NCI-H2081 (cell line): ENCODE data around the gene DCDC1.

Experiments used
- DNase-seq, 2 experiments: peaks; one replicate each; lab custom pipeline; 2025; lab: John Stamatoyannopoulos, UW

The DCDC1 gene

DNA sequence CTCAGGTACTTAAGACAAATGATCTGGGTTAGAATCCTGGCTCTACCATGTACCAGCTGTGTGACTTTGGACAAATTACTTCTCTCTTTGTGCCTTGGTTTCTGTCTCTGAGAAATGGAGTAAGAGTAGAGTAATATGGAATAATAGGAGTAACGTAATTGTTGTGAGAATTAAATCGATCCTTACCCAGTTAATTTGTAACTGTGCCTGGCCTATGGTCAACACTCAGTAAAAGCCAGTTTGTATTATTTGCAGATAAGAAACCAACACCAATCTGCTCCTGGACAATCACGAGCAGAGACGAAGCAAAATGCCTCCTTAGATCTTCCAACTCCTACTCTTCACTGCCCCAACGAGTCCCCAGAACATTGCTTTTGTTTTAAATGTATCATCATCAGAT, 266.7 kb downstream of the DCDC1 start:
- no peak for DNase-seq

DNA sequence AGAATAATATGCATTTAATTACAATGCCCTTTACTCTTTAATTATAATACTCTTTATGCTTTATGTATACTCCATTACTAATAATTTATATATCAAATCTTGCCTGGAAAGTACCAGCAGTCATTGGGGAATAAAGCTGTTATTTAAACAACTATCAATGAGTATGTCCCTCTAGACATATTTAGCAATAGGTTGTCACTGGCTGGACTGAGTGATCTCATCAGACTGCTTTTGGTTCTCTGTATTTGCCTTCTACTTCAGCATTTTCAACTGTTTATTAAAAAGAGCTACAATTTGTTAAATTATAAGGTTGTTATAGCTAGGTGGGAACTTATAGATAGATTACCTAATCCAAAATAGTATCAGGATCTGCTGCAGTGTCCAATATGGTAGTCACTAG, 267.2 kb downstream of the DCDC1 start:
- no peak for DNase-seq

DNA sequence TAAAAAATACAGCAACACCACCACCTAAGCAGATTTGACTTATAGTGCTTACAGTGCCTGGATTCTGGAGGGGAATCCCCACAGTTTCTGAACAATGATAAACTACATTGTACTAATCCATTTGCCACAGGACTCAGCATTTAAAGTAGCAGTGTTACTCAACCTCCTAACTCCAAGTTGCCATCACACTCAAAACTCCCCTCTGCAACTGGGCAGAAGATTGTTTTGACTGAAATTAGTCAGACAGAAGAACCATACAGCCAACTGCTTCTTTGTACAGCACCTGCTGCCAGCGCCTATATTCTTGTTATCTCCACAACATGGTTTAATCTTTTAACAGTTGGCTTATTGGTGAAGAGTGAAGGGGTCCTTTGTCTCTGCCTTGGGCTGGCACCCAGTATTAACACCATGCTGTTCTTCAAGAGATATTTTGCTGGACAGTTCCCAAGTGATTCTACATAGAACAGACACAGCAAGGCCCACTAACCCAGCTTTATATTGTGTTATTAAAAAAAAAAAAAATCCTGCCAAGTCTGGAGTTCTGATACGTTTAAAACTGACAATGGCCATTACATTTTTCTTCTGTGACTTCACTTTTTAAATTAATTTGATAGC, 273.2 kb downstream of the DCDC1 start:
- DNase-seq = no peak

DNA sequence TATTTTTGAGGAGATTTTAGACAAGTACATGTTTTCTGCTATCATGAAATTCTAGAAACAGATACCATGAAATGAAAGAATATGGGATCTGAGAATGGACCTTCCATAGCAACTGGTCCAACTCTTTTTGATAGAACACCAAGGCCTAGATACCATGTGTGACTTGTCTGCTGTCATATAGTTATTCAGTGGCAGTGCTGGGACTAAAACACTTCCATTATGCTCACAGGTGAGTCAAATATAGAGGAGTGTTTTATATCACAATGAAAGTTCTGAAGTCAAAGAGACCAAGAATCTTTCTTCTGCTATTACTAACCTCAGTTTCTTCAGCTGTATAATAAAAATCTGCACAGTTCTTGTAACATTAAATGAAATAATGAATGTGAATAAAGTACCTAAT, 276.9 kb downstream of the DCDC1 start:
- no peak for DNase-seq

DNA sequence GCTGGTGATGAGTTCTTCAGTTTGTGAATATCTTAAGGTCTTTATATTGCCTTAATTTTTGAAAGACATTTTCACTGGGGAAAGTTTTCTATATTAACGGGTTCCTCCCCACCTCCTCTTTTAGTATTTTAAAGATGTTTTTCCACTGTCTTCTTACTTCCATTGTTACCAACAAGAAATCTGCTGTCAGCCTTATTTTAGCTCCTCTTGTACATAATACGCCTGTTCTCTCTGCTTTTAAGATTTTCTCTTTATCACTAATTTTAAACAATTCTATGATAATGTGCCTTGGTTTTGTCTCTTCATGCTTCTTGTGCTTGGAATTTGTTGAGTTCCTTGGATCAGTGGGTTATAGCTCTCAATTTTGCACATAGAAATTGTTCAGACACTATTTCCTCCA, 280.4 kb downstream of the DCDC1 start:
- DNase-seq = no peak

DNA sequence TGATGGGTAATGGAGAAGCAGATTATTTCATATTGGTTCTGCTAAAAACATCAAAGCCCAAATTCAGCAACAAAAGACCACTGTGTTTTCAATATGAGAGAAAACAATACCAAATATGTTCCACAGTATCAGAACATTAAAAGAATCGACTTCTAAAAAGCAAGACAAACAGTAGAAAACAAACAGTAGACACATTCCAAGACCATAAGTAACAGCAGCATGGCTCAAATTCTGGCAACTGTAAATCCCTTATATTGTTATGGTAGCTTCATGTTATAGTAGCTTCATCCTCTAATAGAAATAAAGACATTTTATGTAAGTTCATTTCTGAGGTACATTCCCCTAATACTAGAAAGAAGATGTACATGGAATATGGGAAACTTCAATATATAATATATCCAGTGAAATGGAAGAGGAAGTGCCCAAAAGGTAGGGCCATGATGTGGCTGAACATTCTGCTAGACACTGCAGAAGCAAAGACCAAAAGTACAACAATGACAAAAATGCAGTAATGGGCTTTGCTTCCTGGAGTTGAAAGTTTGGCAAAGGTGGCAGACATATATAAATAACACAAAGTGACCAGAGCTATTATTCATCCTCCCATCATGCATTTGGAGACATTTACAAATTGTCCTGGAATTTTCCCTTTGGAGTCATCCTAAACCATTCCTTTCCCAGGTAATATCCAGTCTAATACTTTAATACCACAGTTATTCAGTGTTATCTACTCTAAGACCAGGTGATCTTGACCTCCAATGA, 299.9 kb downstream of the DCDC1 start:
- DNase-seq = no peak

DNA sequence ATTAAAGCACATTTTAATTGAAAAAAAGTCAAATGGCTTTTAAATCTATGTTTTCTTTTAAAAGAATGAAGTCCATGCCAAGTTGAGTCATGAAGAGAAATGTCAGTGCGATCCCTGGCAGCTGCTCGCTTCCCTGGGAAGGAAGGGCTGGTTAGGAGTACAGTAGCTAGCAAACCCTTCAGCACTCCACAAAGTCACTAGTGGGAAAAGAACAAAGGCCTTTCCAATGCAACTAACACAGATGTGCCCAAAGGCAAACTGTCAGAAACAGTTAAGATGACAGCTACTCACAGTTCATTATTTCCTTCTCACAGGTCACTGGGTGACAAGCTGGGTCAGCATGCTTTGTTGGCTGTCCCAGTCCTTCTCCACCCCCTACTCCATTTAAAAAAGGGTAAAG, 308.7 kb downstream of the DCDC1 start:
- peak in 1 of 2 experiments; percentile 37 for DNase-seq

DNA sequence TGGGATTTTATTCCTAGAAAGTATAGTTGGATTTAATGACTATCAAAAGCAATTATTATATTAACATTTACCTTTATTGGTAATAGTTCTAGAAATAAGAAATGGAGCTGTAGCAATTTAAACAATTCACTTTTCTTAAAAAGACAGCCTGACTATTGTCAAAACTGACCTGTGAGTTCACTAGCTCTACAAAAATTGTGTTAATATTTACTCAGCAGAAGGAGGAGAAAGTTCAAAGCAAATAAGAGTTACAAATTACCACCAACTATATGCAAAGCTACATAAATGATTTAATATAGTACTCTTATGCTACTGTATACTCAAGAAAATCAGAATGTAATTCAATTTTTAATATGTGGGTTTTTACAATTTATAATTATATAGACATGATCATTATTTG, 310.0 kb downstream of the DCDC1 start:
- peak in 1 of 2 experiments; percentile 37 for DNase-seq

DNA sequence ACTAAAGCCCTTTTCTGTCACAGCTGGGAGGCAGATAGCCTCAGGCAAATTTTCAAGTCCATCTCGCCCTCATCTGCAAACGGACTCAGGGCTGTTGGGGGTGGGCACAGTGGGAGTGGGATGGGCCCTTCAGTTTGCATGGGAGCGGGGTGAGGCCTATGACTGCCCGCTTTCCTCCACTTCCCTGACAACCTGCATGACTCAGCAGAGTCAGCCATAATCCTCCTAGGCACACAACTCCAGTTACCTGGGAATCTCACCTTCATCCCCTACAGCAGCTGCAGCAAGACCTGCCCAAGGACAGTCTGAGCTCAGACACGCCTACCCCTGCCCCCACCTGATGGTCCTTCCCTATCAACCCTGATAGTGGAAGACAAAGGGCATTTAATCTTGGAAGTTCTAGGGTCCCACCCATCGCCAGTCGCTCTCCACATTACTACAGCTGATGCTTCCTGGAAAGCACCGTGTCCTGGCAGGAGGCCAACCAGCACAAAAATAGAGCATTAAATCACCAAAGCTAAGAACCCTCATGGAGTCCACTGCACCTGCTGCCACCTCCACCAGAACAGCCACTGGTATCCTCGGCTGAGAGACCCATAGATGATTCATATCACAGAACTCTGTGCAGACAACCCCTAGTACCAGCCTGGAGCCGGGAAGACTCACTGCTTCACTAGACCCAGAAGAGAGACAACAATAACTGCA, 319.3 kb downstream of the DCDC1 start:
- peak; percentile 54 to 82 for DNase-seq

DNA sequence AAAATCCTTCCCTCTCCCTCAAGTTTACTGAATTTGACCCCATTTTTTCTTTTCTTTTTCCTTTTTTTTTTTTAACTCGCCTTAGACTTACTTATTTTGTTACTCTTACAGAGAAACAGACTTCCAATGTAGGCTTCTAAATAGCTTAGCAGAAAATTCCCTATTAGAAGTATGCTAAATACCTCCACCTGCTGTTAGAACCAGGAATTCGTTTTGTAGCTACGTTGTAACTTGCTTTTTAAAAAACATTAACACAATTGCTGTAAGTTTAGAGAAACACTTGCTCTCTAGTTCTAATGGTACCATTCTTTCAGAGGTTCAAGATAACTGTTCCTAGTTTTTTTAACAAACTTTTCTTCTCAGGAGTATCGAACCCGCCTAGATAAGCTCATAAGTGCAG, 324.2 kb downstream of the DCDC1 start:
- peak; percentile 9 to 47 for DNase-seq

DNA sequence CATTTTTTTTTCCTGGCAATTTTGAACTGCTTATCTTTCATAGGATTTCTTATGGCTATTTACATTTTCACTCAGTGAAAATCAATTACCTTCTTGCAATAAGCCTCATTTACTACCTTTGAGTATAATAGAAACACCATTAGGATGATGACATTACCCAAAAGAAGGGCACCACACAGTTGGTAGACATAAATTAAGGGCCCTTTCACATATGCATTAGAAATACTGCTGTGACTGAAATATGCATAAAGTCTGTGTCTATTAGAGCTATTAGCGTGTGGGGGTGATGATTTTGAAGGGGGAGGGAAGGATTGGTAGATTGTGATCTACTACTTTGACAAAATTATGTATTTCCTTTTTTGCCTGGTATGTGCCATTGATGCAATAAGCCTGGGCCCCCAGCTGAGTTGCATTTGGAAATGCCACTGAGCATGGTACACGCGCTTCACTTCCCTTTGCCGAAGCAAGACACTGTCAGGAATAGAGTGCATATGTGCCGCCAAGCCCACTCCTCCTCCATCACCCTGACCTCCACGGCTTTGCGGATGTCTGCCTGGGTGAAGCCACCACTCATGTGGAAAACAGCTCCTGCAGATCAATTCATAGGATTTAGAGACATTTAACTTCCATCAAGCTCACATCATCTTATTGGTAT, 339.3 kb downstream of the DCDC1 start:
- DNase-seq = peak in 1 of 2 experiments; percentile 85

DNA sequence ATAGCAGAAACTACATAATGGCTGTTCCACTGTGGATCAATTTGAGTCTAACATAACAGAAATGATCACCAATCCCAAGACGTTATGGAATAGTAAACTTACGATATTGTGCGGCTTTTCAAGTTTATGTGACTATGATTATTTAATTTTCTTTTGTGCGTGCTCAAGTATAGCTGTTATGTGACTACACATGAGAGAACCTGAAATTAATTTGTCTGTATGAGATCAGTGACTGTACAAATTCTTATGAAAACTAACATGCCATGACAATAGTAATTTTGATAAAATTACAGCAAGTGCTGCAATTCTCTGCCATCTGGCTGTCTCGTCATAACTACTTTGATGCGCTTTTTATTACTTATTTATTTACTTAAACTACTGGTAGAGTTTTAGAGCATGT, 343.2 kb downstream of the DCDC1 start:
- peak in 1 of 2 experiments; percentile 28 for DNase-seq

DNA sequence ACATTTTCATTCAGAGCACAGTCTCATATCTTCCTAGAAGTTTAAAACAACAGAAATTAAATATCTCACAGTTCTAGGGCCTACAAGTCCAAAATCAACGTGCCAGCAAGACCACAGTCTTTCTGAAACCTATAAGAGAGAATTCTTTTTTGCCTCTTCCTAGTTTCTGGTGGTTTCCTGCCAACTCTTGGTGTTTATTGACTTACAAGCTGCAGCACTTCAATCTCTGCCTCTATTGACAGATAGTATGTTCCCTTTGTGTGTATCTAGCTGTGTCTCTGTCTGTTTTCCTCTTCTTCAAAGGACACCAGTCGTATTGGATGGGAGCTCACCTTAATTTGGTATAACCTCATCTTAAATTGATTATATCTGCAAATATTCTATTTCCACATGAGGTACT, 347.5 kb downstream of the DCDC1 start:
- peak in 1 of 2 experiments; percentile 60 for DNase-seq

DNA sequence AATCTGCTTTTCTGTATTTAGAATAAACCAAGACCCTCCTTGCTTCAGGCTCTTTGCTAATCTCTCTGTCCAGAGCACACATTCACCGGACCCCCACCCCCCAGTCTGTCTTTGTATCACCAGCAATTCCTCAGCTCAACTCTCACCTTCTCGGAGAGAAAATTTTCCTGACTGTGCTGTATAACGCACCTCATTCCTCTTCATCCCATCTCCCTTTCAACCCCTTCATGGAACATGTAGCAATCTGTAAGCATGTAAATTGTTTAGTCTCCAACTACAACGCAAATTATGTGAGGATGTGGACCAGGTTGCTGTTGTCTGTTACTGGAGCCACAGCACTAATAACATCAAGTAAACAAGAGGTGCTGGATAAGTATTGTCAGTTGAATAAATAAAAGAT, 349.8 kb downstream of the DCDC1 start:
- no peak for DNase-seq

DNA sequence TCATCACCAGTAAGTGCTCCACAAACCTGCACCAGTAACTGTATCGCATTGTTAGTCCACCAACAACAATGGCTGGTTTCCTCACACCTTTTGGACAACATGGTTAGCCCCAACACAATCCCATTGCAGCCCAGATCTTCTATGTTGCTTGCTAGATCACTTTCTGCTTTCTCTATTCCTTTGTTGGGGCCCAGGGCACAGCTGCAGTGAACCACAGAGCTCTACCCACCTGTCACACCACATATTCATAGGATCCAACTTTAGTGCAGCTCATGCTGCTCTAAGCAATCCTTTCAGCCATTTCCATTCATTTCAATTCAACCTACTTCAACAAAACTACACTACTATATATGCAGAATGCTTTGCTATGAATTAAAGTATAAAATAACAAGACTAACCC, 364.3 kb downstream of the DCDC1 start:
- DNase-seq = no peak

DNA sequence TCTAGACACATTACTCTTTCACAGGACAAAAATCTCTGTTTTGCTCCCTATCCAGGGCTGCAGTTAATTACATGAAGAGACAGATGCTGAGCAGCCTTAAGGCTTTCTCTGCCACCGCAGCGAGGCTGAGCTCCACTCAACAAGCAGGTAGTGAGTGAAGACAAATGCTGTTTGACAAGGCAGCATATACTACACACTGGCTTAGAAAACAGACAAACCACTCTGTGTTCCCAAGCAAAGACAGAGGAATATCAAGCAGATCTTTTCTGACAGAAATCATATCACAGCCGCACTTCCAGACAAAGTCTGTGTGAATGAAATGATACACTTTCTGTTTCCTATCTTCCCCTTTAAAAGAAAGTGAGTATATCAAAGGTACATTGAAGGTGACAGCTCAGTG, 368.1 kb downstream of the DCDC1 start:
- no peak for DNase-seq

DNA sequence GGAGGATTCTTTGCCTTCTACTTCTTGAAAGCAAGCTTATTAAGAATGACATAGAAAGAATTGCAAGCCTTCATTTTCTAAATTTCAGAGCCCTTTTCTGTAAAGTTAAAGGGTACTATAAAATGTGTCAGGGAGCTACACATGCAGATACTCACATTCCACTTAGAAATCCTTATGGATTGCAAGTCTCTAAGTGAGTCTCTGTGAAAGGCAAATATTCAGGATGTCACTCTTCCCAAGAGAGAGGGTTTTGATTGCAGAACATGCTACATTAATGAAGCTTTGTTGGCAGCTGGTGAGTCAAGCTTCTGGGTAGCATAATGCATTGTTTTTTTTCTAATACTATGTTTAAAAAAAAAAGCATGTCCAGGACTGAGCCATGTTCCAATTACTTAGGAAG, 369.2 kb downstream of the DCDC1 start:
- no peak for DNase-seq

DNA sequence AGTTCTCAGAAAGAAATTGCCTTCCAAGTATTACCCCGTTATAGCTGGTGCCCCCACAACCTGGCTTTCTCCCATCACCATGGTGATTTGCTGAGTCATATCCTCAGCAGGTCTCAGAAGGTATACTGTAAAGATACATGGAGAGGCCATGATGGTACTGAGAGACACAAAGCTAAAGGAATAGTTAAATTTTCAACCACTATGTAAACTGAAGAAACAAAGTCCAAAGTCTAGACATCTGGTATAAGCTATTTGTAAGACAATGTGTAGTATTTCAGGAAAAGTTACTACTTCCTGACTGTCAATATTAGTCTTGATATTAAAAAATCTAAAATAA, 377.1 kb downstream of the DCDC1 start:
- no peak for DNase-seq

DNA sequence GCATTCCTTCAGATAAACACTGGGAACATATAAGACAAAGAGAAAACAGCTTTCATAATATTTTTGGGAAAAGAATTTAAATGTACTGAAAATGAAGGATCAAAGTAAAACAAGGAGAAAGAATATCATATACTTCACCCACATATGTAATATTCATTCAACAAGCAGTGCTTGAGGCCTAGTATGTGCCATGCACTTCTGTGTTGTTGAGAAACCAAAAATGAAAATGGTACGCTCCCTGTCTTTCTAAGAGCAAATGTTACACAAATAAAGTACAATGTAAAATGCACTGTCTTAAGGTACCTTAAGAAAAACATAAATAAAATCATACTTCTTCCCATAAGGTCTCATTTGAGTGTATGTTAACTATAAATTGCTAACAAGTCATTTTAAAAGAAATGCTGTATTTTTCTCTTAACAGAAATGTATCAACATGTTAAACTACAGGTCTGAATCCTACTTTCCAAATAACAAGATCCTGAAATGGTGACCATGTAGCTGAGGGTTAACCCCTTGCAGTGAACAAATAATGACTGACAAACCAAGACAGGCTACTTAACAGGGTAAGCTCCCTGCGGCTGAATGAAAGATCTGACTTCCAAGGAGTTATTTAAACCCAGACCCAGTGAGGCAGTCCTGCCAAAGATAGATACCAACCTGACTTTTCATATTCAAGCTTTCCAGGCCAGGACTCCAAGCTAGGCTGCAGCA, 377.6 kb downstream of the DCDC1 start:
- DNase-seq = no peak

DNA sequence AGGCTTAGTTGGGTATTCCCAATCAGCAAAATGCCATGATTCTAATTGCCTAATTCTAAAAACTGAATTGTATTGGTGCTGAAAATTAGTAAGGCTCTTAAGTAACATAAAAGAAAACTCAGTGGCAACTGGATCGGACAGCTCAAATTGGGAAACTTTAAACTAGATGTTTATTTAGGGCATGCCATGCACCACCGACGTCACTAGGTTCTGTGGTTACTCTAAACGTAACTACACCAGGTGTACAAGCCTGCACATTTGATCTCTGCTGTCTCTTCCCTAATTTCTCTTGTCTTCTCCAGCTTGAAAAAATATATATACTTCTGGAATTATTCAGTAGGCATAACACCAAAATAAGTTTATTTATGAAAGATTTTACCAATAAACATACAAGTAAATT, 378.2 kb downstream of the DCDC1 start:
- no peak for DNase-seq

DNA sequence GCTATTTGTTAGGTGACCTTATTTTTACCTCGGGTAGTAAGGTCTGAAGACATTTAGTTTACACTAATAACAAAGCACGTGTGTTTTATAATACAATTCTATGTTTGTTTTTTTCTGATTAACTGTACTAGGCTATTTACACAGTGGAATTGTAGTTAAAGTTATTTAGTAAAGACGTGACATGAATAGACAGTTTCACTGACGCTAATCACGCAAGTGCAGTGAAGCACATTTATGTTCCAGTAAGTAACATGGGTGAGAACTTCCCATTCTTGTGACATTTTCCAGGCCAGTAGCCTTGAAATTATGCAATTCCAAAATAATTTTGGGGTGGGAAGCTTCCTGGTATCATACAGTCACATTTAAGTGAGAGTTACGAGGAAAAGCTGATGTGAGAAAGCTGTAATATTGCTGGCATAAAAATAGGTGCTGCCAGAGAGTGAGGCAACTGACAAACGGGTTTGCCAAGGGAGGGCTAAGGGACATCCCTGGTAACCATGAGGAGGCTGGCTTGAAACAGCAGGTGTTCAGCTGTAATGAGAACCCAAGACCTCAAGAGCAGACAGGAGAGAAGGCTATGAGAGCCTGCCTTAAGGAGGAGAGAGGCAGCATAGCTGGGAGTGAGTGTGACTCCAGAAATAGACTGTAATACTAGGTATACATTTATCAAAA, 378.8 kb downstream of the DCDC1 start:
- DNase-seq = peak; percentile 26 to 46

DNA sequence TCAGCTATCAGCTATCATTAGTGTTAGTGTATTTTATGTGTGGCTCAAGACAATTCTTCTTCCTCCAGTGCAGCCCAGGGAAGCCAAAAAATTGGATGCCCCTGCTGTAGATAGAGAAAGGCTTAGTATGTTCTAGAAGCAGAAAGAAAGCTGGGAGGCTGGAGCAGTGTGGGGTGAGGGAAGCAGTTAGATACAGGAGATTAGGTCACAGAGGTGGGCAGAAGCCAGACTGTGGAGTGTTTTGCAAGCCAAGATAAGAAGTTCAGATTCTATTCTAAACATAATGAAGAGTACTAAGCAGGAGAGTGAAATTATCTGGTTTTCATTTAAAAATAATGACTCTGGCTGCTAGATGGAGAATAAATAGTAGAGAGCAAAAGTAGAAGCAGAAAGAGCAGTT, 381.7 kb downstream of the DCDC1 start:
- DNase-seq = no peak
